ENCODE results near the gene NT5M.
"Not testable (repeated sequence)": the region's sequence is repeated elsewhere in the genome, so short reads cannot be mapped to it uniquely, and the experiment has no call there.

NT5M gene

GRCh38 chr17:17377071-17377967 is 74.1 kb downstream of the NT5M start:
- DNase-seq (ENCODE audit: low read depth): no peak

- DNase-seq (ENCODE audit: low read depth): no peak
These were observed 76.2 kb downstream of the NT5M start for GRCh38 chr17:17379197-17379991.

- no peak for DNase-seq (ENCODE audit: low read depth)
These were observed 77.2 kb downstream of the NT5M start for GRCh38 chr17:17380145-17380925.

GRCh38 chr17:17381446-17382064 is 78.4 kb downstream of the NT5M start:
- DNase-seq (ENCODE audit: low read depth): no peak

GRCh38 chr17:17382065-17382459 is 78.9 kb downstream of the NT5M start:
- no peak for DNase-seq (ENCODE audit: low read depth)

GRCh38 chr17:17382971-17383370 is 79.8 kb downstream of the NT5M start:
- no peak for DNase-seq (ENCODE audit: low read depth)

GRCh38 chr17:17383431-17384290 is 80.5 kb downstream of the NT5M start:
- not testable (repeated sequence) for DNase-seq (ENCODE audit: low read depth)

GRCh38 chr17:17384291-17384615 is 81.1 kb downstream of the NT5M start:
- no peak for DNase-seq (ENCODE audit: low read depth)

- no peak for DNase-seq (ENCODE audit: low read depth)
These were observed 81.8 kb downstream of the NT5M start for GRCh38 chr17:17384961-17385360.

- no peak for DNase-seq (ENCODE audit: low read depth)
These were observed 82.3 kb downstream of the NT5M start for GRCh38 chr17:17385491-17385890.

- no peak for DNase-seq (ENCODE audit: low read depth)
These were observed 83.1 kb downstream of the NT5M start for GRCh38 chr17:17386094-17386800.

GRCh38 chr17:17387017-17387497 is 83.9 kb downstream of the NT5M start:
- no peak for DNase-seq (ENCODE audit: low read depth)

- DNase-seq (ENCODE audit: low read depth): no peak
These were observed 84.6 kb downstream of the NT5M start for GRCh38 chr17:17387498-17388362.

GRCh38 chr17:17388657-17389496 is 85.7 kb downstream of the NT5M start:
- no peak for DNase-seq (ENCODE audit: low read depth)

- peak; percentile 52 for DNase-seq (ENCODE audit: low read depth)
These were observed 88.6 kb downstream of the NT5M start for GRCh38 chr17:17391668-17392370.

GRCh38 chr17:17393976-17394375 is 90.8 kb downstream of the NT5M start:
- no peak for DNase-seq (ENCODE audit: low read depth)

GRCh38 chr17:17394494-17394893 is 91.3 kb downstream of the NT5M start:
- DNase-seq (ENCODE audit: low read depth): no peak

Measured in activated T-cell treated with anti-CD3 and anti-CD28 coated beads for 24 hours (primary cell).